ENCODE measurements around the gene PMM1.

DNA sequence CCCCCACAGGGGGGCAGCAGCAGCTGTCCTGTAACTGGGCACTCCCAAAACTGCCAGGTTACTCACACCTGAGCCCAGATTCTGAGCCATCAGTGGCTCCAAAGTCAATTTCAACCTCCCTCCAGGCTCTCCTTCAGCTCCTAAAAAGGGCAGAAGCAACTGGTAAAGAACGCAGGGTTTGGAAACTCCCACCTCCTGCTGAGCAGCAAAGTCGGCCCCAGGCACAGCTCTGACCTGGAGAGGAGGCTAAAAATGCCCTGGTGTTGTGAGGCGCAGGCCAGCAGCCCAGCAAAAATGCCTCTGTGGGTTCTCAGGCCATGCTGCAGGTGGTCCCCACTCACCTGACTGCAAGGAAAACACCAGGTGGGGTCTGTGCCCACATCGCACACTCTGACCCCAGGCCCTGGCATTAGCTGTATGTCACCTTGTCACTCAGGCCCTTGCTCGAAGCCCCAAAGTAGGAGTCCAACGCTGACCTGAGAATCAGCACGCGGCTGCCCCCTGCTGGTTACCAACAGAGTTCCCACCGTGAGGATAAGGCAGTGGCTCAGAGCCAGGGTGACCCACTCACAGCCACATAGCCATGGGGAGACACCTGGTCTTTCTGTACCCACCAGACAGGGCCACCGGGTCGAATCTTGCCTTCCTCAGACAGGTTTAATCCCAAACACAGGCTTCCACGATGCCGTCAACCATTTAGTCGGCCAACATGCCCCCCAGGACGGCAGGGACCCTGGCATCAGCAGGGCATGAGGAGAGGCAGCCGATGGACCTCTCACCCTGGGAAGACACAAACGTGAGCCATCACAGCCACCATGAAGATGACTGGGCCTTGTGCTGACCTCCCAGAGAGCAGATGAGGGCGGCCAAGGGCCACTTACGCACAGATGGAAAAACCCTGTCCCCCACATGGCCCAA, 56.5 kb downstream of the PMM1 start:
- TF ChIP-seq, protein P1, sequence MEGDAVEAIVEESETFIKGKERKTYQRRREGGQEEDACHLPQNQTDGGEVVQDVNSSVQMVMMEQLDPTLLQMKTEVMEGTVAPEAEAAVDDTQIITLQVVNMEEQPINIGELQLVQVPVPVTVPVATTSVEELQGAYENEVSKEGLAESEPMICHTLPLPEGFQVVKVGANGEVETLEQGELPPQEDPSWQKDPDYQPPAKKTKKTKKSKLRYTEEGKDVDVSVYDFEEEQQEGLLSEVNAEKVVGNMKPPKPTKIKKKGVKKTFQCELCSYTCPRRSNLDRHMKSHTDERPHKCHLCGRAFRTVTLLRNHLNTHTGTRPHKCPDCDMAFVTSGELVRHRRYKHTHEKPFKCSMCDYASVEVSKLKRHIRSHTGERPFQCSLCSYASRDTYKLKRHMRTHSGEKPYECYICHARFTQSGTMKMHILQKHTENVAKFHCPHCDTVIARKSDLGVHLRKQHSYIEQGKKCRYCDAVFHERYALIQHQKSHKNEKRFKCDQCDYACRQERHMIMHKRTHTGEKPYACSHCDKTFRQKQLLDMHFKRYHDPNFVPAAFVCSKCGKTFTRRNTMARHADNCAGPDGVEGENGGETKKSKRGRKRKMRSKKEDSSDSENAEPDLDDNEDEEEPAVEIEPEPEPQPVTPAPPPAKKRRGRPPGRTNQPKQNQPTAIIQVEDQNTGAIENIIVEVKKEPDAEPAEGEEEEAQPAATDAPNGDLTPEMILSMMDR (IDR thresholded peaks at IDR 0.05; ENCODE audit: poor library complexity, severe bottlenecking): peak; percentile 73
- TF ChIP-seq POLR2AphosphoS5 (IDR thresholded peaks at IDR 0.05) (no peak), EZH2 (IDR thresholded peaks at IDR 0.05; ENCODE audit: borderline replicate concordance, insufficient read depth, low read length, poor library complexity, severe bottlenecking) (no peak), RAD21 (conservative IDR thresholded peaks at IDR 0.05) (peak; percentile 61), EP300 (conservative IDR thresholded peaks at IDR 0.05; ENCODE audit: poor library complexity, severe bottlenecking) (no peak), MXI1 (conservative IDR thresholded peaks at IDR 0.05; ENCODE audit: poor library complexity, severe bottlenecking) (no peak)
- TF ChIP-seq, protein P2, sequence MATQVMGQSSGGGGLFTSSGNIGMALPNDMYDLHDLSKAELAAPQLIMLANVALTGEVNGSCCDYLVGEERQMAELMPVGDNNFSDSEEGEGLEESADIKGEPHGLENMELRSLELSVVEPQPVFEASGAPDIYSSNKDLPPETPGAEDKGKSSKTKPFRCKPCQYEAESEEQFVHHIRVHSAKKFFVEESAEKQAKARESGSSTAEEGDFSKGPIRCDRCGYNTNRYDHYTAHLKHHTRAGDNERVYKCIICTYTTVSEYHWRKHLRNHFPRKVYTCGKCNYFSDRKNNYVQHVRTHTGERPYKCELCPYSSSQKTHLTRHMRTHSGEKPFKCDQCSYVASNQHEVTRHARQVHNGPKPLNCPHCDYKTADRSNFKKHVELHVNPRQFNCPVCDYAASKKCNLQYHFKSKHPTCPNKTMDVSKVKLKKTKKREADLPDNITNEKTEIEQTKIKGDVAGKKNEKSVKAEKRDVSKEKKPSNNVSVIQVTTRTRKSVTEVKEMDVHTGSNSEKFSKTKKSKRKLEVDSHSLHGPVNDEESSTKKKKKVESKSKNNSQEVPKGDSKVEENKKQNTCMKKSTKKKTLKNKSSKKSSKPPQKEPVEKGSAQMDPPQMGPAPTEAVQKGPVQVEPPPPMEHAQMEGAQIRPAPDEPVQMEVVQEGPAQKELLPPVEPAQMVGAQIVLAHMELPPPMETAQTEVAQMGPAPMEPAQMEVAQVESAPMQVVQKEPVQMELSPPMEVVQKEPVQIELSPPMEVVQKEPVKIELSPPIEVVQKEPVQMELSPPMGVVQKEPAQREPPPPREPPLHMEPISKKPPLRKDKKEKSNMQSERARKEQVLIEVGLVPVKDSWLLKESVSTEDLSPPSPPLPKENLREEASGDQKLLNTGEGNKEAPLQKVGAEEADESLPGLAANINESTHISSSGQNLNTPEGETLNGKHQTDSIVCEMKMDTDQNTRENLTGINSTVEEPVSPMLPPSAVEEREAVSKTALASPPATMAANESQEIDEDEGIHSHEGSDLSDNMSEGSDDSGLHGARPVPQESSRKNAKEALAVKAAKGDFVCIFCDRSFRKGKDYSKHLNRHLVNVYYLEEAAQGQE (IDR thresholded peaks at IDR 0.05; ENCODE audit: borderline replicate concordance): no peak

Measured in neural cell (in vitro differentiated cells).